ENCODE measurements around the gene CRADD.
"Not testable (repeated sequence)": the region's sequence is repeated elsewhere in the genome, so short reads cannot be mapped to it uniquely, and the experiment has no call there.

CRADD gene

GRCh38 chr12:93706824-93707223 is 29.6 kb downstream of the CRADD start:
- peak; percentile 74 for DNase-seq (ENCODE audit: low read depth)

- DNase-seq (ENCODE audit: low read depth) = peak; percentile 75
Measured at GRCh38 chr12:93707836-93708235, 30.7 kb downstream of the CRADD start.

- no peak for DNase-seq (ENCODE audit: low read depth)
Measured at GRCh38 chr12:93708952-93709351, 31.8 kb downstream of the CRADD start.

- DNase-seq (ENCODE audit: low read depth) = no peak
Measured at GRCh38 chr12:93709386-93709785, 32.2 kb downstream of the CRADD start.

GRCh38 chr12:93710574-93710926 is 33.4 kb downstream of the CRADD start:
- no peak for DNase-seq (ENCODE audit: low read depth)

GRCh38 chr12:93711502-93711901 is 34.3 kb downstream of the CRADD start:
- DNase-seq (ENCODE audit: low read depth) = not testable (repeated sequence)

- DNase-seq (ENCODE audit: low read depth) = no peak
Measured at GRCh38 chr12:93712200-93712599, 35.0 kb downstream of the CRADD start.

- DNase-seq (ENCODE audit: low read depth) = no peak
Measured at GRCh38 chr12:93713060-93713459, 35.9 kb downstream of the CRADD start.

- no peak for DNase-seq (ENCODE audit: low read depth)
Measured at GRCh38 chr12:93713800-93714199, 36.6 kb downstream of the CRADD start.

- DNase-seq (ENCODE audit: low read depth) = no peak
Measured at GRCh38 chr12:93714382-93714781, 37.2 kb downstream of the CRADD start.

GRCh38 chr12:93719710-93720109 is 42.5 kb downstream of the CRADD start:
- DNase-seq (ENCODE audit: low read depth) = no peak

- DNase-seq (ENCODE audit: low read depth) = no peak
Measured at GRCh38 chr12:93720559-93720958, 43.4 kb downstream of the CRADD start.

- no peak for DNase-seq (ENCODE audit: low read depth)
Measured at GRCh38 chr12:93722179-93722578, 45.0 kb downstream of the CRADD start.

- peak; percentile 90 for DNase-seq (ENCODE audit: low read depth)
Measured at GRCh38 chr12:93722835-93723567, 45.8 kb downstream of the CRADD start.

GRCh38 chr12:93723568-93723930 is 46.4 kb downstream of the CRADD start:
- no peak for DNase-seq (ENCODE audit: low read depth)

GRCh38 chr12:93725531-93725930 is 48.4 kb downstream of the CRADD start:
- no peak for DNase-seq (ENCODE audit: low read depth)

- no peak for DNase-seq (ENCODE audit: low read depth)
Measured at GRCh38 chr12:93727195-93727811, 50.1 kb downstream of the CRADD start.

- no peak for DNase-seq (ENCODE audit: low read depth)
Measured at GRCh38 chr12:93727911-93728310, 50.7 kb downstream of the CRADD start.

GRCh38 chr12:93729934-93730333 is 52.8 kb downstream of the CRADD start:
- DNase-seq (ENCODE audit: low read depth) = no peak

GRCh38 chr12:93733358-93733757 is 56.2 kb downstream of the CRADD start:
- no peak for DNase-seq (ENCODE audit: low read depth)

GRCh38 chr12:93733928-93734327 is 56.8 kb downstream of the CRADD start:
- no peak for DNase-seq (ENCODE audit: low read depth)

- DNase-seq (ENCODE audit: low read depth) = peak; percentile 25
Measured at GRCh38 chr12:93734784-93735183, 57.6 kb downstream of the CRADD start.

- DNase-seq (ENCODE audit: low read depth) = no peak
Measured at GRCh38 chr12:93736640-93737178, 59.5 kb downstream of the CRADD start.

All from ELR (cell line).